Uterine smooth muscle cell (primary cell): ENCODE data around the gene OR10C1. TPM values are rescaled to one million over a fixed set of nuclear protein-coding genes. Genes with fewer than 3 reads are reported as not detected.

Experiments used
- total RNA-seq: library from RNA; depleted of rRNA; stranded (reverse); fragments of >200 nt; gene quantifications from 2 replicates; pipeline ENCODE4 v1.2.3, GENCODE V29; 2014

The OR10C1 gene, protein sequence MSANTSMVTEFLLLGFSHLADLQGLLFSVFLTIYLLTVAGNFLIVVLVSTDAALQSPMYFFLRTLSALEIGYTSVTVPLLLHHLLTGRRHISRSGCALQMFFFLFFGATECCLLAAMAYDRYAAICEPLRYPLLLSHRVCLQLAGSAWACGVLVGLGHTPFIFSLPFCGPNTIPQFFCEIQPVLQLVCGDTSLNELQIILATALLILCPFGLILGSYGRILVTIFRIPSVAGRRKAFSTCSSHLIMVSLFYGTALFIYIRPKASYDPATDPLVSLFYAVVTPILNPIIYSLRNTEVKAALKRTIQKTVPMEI
- total RNA-seq: not detected in 2 replicates

DNA sequence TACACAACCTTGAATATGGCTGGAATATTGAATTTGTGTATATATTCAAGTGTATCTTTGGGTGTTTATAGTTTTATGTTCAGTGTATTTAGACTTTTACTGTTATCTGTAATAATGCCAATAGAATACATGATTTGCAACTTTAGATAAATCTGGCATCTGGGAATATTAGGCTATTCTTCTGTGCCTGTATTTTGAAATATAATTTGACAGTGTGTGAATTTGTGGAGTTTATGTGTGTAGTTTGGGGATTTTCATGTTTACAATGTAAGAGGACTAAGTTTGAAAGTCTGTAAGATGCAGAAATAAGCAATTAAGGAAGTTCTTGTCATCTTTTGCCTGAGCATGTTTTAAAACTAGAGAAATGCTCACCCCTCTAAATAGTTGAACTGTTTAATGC, at the start of gene OR10C1:
OR10C1 (plus strand) TSS at position 301 of the 400 bp plus-strand sequence. CDS start 710 bp downstream, outside the sequence.

DNA sequence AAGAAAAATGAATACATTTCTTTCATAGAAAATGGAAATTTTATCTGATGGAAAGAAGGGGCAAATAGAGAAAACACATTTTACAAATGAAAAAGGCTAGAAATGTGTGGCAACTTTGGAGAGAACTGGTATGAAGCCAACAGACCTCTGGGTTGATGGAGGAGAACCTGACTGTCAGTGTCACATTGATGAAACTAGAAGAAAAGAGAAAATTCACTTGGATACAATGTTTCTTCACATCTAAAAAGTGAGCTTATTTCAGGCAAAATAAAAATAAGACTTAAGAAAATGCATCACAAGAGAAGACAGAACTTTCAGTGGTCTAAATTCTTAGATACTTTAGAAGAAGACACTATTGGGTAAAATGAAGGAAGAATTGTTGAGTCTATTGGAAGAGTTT, 43.8 kb upstream of the OR10C1 start, which contains the start of gene OR12D2:
OR12D2 (plus strand) TSS at position 301 of the 400 bp plus-strand sequence. CDS start 1,069 bp downstream, outside the sequence.

DNA sequence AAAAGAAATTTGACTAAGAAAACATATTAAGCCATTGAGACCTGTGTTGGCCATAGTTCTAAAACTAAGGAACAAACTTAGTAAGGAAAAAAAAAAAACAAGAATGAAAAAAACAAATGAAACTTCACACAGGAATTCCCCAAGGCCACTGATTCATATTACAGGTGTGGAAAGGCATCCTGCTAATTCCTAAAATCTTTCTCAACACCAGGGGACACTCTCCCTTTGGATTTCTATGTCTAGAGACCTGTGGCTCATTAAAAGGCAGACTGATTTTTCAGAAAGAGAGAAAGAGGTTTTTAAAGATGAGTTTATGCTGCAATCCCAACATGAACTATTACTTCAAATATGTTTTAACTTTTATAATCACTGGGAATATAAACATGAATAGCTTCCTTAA, 24.5 kb upstream of the OR10C1 start, which contains the start of gene OR12D1:
OR12D1 (plus strand) TSS at position 341 of the 400 bp plus-strand sequence.

DNA sequence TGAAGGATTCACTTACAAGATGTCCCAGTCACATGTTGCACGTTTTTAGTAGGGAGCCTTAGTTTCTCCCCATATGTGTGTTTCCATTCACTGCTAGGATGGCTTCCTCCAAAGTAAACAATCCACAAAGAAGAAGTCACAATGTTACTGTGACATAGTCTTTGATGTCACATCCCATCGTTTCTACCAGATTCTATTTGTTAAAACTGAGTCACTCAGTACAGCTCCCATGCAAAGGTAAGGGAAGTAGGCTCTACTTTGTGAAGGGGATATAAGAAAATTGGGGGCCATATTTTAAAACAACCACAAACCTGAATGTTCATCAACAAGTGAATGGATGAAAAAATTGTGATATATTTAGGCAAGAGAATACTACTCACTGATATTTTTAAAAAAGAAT, 17.9 kb downstream of the OR10C1 start, which contains the start of the genes OR11A1 and OR2H1:
OR11A1 (minus strand) TSS at position 101 of the 400 bp plus-strand sequence. CDS start 29,430 bp downstream, outside the sequence.
OR2H1 (plus strand) TSS at position 185 of the 400 bp plus-strand sequence. CDS start 4,615 bp downstream, outside the sequence.

DNA sequence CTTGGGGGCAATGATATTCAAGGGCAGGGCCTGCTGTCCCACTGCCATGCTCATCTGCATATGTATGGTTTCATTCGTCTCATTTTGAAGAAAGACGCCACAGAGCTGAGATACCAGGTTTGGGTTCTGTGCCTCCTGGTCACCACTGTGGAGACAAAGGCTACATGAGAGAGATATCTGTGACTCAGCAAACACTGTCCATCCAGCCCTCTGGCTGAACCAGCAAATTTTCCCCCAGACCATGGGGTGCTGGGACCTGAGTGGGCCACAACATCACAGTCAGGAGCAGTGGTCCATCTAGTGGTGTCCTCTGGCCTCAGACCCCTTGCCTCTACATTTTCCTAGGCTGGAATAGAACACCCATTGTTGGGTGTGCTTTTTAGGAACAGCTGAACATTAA, 48.6 kb downstream of the OR10C1 start, which contains the start of gene MAS1L:
MAS1L (minus strand) TSS at position 297 of the 400 bp plus-strand sequence; CDS start at position 243, 54 bp downstream.

Other genes with a start within 250 kb of the OR10C1 start
- not detected in 2 replicates for gene OR14J1, start 137.6 kb upstream of the OR10C1 start, total RNA-seq
- not detected in 2 replicates for gene OR5V1, start 70.4 kb upstream of the OR10C1 start, total RNA-seq
- not detected in 2 replicates for gene OR12D3, start 64.0 kb upstream of the OR10C1 start, total RNA-seq
- gene OR12D2, start 43.7 kb upstream of the OR10C1 start, total RNA-seq: not detected in 2 replicates
- not detected in 2 replicates for gene OR12D1, start 24.4 kb upstream of the OR10C1 start, total RNA-seq
- gene OR11A1, start 17.8 kb downstream of the OR10C1 start, total RNA-seq: not detected in 2 replicates
- gene OR2H1, start 17.8 kb downstream of the OR10C1 start, total RNA-seq: not detected in 2 replicates
- gene MAS1L, start 48.6 kb downstream of the OR10C1 start, total RNA-seq: not detected in 2 replicates
- gene UBD, start 120.4 kb downstream of the OR10C1 start, total RNA-seq: not detected in 2 replicates
- not detected in 2 replicates for gene OR2H2, start 145.8 kb downstream of the OR10C1 start, total RNA-seq
- 11.8 and 16.9 TPM in 2 replicates for gene GABBR1, start 193.9 kb downstream of the OR10C1 start, total RNA-seq
- not detected in 2 replicates for gene MOG, start 217.8 kb downstream of the OR10C1 start, total RNA-seq
- gene ZFP57, start 241.8 kb downstream of the OR10C1 start, total RNA-seq: 0.11 TPM in 1 of 2 replicates, not detected in the other